ENCODE results near the gene PKNOX2. TPM values are rescaled to one million over a fixed set of nuclear protein-coding genes. Genes with fewer than 3 reads are reported as not detected.

PKNOX2 gene
- total and polyA plus RNA-seq, 2 of the 8 experiments (the other 6 are each of a cell fraction or from before 2014, with no cell fraction given), result 2.0 TPM

- H2BK12ac ChIP-seq (ENCODE audit: low read depth, low read length), result no peak overlapping the region
- H3K18ac ChIP-seq (ENCODE audit: extremely low read depth, low read length), result no peak overlapping the region
- H3K9me3 ChIP-seq (ENCODE audit: insufficient read depth in 2 of 2, low read depth in 1 of 2, low read length in 1 of 2), result no peaks in the 10 kb centered on the region
- no peak overlapping the region for H3K14ac ChIP-seq (ENCODE audit: insufficient read length)
- H3K23ac ChIP-seq (ENCODE audit: insufficient read length), result no peak overlapping the region
- H4K5ac ChIP-seq (ENCODE audit: insufficient read length, low read depth, low read length), result no peak overlapping the region
- CTCF ChIA-PET (ENCODE audit: partially characterized antibody), result interaction anchor here (0.9 to 16.9 kb wide), 6 partner anchors 10 to 52 kb away, joined by 3 to 315 read pairs (median 17); no protein-coding TSS in a partner anchor
- no peak overlapping the region for H4K8ac ChIP-seq (ENCODE audit: extremely low read depth, insufficient read depth, low read length)
- 87% methylated on average over 5 of the region's 5 CpGs; no CpG with 5 or more reads in 1 of the 2 experiments for WGBS, 2 experiments (ENCODE audit: extremely low coverage in 1 of 2, insufficient coverage in 1 of 2, insufficient read length in 1 of 2, insufficient replicate concordance in 2 of 2, low coverage in 1 of 2, low lambda C conversion rate in 2 of 2, missing lambda C conversion rate in 1 of 2)
- H2BK20ac ChIP-seq (ENCODE audit: low read length), result no peak overlapping the region
- H3K4ac ChIP-seq (replicated peaks; ENCODE audit: insufficient read length, low read depth, low read length), result no peak overlapping the region
- H3K4me3 ChIP-seq (ENCODE audit: extremely low read depth in 1 of 4, insufficient read depth in 2 of 4, low read depth in 3 of 4, low read length in 4 of 4), result no peak overlapping the region
- H4K20me1 ChIP-seq (replicated peaks in 1 of 2; ENCODE audit: control insufficient read depth in 1 of 2, insufficient read depth in 2 of 2, low read length in 2 of 2), result no peaks in the 10 kb centered on the region
- H3K79me2 ChIP-seq (ENCODE audit: control insufficient read depth in 1 of 2, insufficient read depth in 2 of 2, low read length in 2 of 2), result no peaks in the 10 kb centered on the region
- no peak overlapping the region for H3K56ac ChIP-seq (replicated peaks; ENCODE audit: insufficient read length, low read depth, low read length)
- no peak overlapping the region for H3K9ac ChIP-seq (replicated peaks in 1 of 4; ENCODE audit: extremely low read depth in 1 of 4, low read depth in 3 of 4, low read length in 3 of 4)
- H3K4me1 ChIP-seq (replicated peaks in 1 of 4; ENCODE audit: control insufficient read depth in 3 of 4, insufficient read depth in 4 of 4, low read length in 3 of 4), result peaks cover 10 to 21% (median 18%) of the 10 kb centered on the region in 4 experiments
- no peak overlapping the region for H2BK5ac ChIP-seq (ENCODE audit: low read depth, low read length)
- no peak for DNase-seq (ENCODE audit: low read depth in 1 of 2, low spot score in 2 of 2)
- H2BK120ac ChIP-seq (replicated peaks; ENCODE audit: low read depth, low read length), result no peak overlapping the region
- TF ChIP-seq JUN (IDR thresholded peaks at IDR 0.05; ENCODE audit: low read depth, low read length), result no peak
- POLR2A ChIA-PET (ENCODE audit: partially characterized antibody), result no interaction called here
- peaks cover under 1% of the 10 kb centered on the region; the same call in 1 of the 2 replicates for H3K23me2 ChIP-seq (ENCODE audit: low read depth, low read length)
- no peak overlapping the region for H2AFZ ChIP-seq (ENCODE audit: low read length)
- H3K27me3 ChIP-seq (replicated peaks in 1 of 4; ENCODE audit: control insufficient read depth in 3 of 4, extremely low read depth in 1 of 4, insufficient read depth in 3 of 4, low read length in 3 of 4), result peaks cover 0 to 4% (median 0%) of the 10 kb centered on the region in 4 experiments; a peak in 3 of 7 replicates
- no peak for FAIRE-seq
- no peak overlapping the region for H3K4me2 ChIP-seq (ENCODE audit: insufficient read depth in 1 of 2, low read depth in 2 of 2, low read length in 2 of 2)
- no peak overlapping the region for H3K27ac ChIP-seq (ENCODE audit: low read depth, low read length)
- H4K91ac ChIP-seq (replicated peaks; ENCODE audit: insufficient read length, low read length), result no peak overlapping the region
- H3K36me3 ChIP-seq (ENCODE audit: control insufficient read depth in 2 of 4, insufficient read depth in 4 of 4, low read length in 3 of 4), result no peaks in the 10 kb centered on the region
- no peaks in the 10 kb centered on the region for H3K79me1 ChIP-seq (ENCODE audit: low read depth, low read length)
- no peak overlapping the region for H2BK15ac ChIP-seq (ENCODE audit: low read length)
- no peak overlapping the region for H2AK5ac ChIP-seq (ENCODE audit: low read depth, low read length)
These were observed 212.3 kb downstream of the PKNOX2 start for GRCh38 chr11:125376856-125377255.

Measured in H1 (cell line).